Amniotic epithelial cell (primary cell): ENCODE measurements around the gene UTP18.

Experiments used
- DNase-seq: peaks from one replicate; pipeline ENCODE4 v3.0.0-alpha.2; 2010; ENCODE audit warnings: low read depth

Gene UTP18

GRCh38 chr17:51335883-51336822 lies 75.8 kb downstream of the UTP18 start:
- DNase-seq: no peak

- no peak for DNase-seq
These were observed 81.1 kb downstream of the UTP18 start for GRCh38 chr17:51341457-51341856.

- DNase-seq: no peak
These were observed 81.9 kb downstream of the UTP18 start for GRCh38 chr17:51342257-51342656.

GRCh38 chr17:51344532-51344931 lies 84.2 kb downstream of the UTP18 start:
- no peak for DNase-seq

- DNase-seq: no peak
These were observed 86.1 kb downstream of the UTP18 start for GRCh38 chr17:51346218-51346982.
